Muscle layer of colon (tissue), 2 donors: Measurements from ENCODE around the gene MALAT1.
A peak's percentile ranks its signal among the peaks of the same experiment; 100 is the strongest.

Experiments
- H3K27ac ChIP-seq: one replicate; pipeline ENCODE4 v1.7.0; 2013; ENCODE audit warnings: low read depth, mild to moderate bottlenecking, low read length, moderate library complexity
- H3K27me3 ChIP-seq, 2 donors: one replicate each; pipeline ENCODE4 v1.7.0; 2013; ENCODE audit warnings: low read length in 2 of 2, mild to moderate bottlenecking in 2 of 2; ENCODE audit not compliant: insufficient read depth in 2 of 2, control insufficient read depth in 1 of 2
- H3K36me3 ChIP-seq: one replicate; pipeline ENCODE4 v1.7.0; 2013; ENCODE audit warnings: mild to moderate bottlenecking, low read length; ENCODE audit not compliant: insufficient read depth
- H3K4me1 ChIP-seq: one replicate; pipeline ENCODE4 v1.7.0; 2013; ENCODE audit warnings: mild to moderate bottlenecking, low read length; ENCODE audit not compliant: insufficient read depth
- H3K4me3 ChIP-seq, 2 donors: one replicate each; pipeline ENCODE4 v1.7.0; 2013; ENCODE audit warnings: low read length in 2 of 2, low read depth in 1 of 2, mild to moderate bottlenecking in 1 of 2, moderate library complexity in 1 of 2
- H3K9ac ChIP-seq: one replicate; pipeline ENCODE4 v1.7.0; 2013; ENCODE audit warnings: low read length
- H3K9me3 ChIP-seq: one replicate; pipeline ENCODE4 v1.7.0; 2013; ENCODE audit warnings: mild to moderate bottlenecking, low read length
- donor health status: abdominal sarcoma.
- donor health status: Adenocarcinoma of cecum.

MALAT1 gene

DNA sequence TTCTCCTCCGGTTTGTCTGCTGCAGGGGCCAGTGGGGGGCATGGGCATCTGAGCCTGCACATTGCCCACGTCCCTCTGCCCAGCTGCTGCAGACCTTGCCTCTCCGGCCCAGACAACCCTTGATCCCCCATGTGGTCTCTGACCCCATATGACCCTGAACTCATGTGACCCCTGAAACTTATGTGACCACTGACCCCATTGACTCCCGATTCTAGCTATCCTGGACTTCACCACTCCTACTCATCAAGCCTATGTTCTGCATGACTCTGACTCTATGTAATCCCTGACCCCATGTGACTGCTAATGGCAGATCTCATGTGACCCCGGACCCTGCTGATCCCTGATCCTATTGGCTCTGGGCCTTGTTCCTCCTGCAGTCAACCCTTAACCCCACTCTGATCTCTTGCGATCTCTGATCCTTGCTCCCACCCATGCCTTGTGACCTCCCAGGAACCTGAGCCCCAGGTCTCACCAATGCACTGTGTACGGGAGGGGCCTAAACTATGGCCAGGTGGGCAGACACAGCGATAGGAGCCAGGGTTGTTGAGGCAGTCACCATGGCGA lies 53.6 kb downstream of the MALAT1 start:
- no peak overlapping the region for H3K9ac ChIP-seq
- no peaks in the 10 kb centered on the region for H3K9me3 ChIP-seq
- H3K4me1 ChIP-seq: peaks cover 35% of the 10 kb centered on the region
- H3K36me3 ChIP-seq: peaks cover 38% of the 10 kb centered on the region
- H3K4me3 ChIP-seq: no peak overlapping the region
- no peak overlapping the region for H3K27ac ChIP-seq
- H3K27me3 ChIP-seq: no peaks in the 10 kb centered on the region

DNA sequence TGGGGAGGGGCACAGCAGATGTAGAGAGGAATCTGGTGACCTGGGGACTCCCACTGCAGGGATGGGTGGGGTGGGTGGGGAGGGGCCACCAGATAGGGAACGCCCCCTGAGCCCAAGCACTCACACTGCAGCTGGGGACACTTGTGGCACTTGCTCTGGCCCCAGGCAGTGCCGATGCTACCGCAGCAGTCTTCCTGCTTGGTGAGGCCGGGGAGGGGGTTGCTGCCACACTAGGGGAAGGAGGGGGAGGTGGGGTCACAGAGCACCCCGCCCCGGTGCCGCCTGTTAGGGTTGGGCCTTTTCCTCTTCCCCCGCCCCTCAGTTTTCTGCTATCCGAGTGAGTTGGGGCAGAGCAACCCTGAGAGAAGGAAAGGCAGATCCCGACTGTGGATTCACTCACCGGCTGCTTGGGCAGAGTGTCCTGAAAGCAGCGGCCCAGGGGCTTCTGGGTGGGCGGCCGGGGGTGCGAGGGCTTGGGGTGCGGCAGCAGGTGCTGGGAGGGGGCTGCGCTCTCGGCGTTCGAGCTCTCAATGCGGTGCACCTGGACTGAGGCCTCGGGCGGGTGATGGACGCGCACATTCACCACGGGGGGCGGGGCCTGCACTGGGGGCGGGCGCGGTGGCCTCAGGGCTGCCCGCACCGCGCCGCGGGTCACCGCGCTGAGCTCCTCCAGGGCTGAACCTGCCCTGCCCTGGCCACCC lies 54.6 kb downstream of the MALAT1 start:
- peaks cover 35% of the 10 kb centered on the region for H3K4me1 ChIP-seq
- H3K9ac ChIP-seq: no peak overlapping the region

DNA sequence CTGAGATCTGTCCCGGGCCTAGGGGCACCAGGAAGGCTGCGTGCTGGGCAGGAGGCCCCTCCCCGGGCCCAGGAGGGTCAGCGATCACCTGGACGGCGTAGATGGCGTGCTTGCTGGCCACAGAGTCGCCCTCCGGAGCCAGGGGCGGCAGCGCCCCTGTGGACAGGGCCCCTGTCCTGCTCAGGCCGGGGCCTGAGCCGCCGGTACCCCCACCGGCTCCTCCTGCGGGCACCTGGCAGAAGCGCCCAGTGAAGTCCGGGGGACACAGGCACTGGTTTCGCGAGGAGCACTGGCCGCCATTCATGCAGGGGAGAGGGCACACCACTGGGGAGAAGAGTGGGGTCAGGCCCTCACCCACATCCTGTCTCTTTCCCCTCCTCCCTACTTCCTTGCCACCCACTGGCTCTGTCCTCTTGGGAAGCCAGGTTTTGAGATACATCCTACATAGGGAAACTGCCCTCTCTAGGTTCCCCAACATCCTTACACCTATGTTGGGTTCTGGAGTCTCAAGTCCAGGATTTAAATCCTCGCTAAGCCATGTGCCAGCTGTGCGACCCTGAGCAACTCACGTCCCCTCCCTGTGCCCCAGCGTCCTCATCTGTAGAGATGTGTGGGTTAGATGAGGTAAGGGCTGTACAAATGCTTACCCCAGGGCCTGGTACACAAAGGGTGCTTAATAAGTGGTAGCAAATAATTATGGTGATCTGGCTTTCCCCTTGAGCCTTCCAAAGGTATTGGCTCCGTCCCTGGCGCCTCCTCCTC lies 55.4 kb downstream of the MALAT1 start:
- Histone ChIP-seq H3K4me3 (no peak overlapping the region), H3K9ac (no peak overlapping the region), H3K9me3 (no peaks in the 10 kb centered on the region), H3K27me3 (no peaks in the 10 kb centered on the region), H3K27ac (no peak overlapping the region), H3K4me1 (peaks cover 42% of the 10 kb centered on the region), H3K36me3 (peaks cover 28% of the 10 kb centered on the region)

More for the DNA sequence above, 54.6 kb downstream of the MALAT1 start:
- no peak overlapping the region for H3K27ac ChIP-seq
- no peaks in the 10 kb centered on the region for H3K9me3 ChIP-seq
- no peaks in the 10 kb centered on the region for H3K27me3 ChIP-seq
- H3K36me3 ChIP-seq: peaks cover 35% of the 10 kb centered on the region
- H3K4me3 ChIP-seq: no peak overlapping the region

DNA sequence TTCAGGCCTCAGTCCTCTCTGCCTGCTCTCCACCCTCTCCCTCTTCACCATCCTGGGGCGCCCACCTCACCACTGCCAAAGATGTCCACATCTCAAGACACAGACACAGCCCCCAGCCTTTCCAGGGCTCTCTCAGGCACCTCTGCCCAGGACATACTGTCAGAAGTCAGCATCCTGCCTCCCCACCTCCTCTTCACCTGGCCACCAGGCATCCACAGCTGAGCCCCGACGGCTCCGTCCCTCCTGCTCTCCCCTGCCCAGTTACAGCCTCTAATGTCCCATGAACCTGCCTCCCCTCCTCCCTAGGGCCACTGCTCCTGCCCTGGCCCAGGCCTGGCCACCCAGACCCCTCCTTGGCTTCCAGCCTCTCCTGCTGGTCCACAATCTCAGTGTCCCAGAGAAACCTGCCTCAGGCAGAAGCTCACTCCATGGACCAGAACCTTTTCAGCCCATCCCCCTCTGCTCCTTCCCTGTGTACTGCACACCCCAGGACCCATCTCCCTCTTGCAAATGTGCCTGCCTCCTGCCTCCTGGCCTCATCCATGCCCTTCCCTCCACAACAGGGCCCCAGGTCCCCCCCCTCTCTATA lies 56.1 kb downstream of the MALAT1 start:
- Histone ChIP-seq H3K4me1 (peaks cover 49% of the 10 kb centered on the region), H3K36me3 (peaks cover 23% of the 10 kb centered on the region), H3K4me3 (no peak overlapping the region), H3K27me3 (no peaks in the 10 kb centered on the region), H3K9me3 (no peaks in the 10 kb centered on the region), H3K27ac (peak overlapping the region; percentile 6), H3K9ac (no peak overlapping the region)

DNA sequence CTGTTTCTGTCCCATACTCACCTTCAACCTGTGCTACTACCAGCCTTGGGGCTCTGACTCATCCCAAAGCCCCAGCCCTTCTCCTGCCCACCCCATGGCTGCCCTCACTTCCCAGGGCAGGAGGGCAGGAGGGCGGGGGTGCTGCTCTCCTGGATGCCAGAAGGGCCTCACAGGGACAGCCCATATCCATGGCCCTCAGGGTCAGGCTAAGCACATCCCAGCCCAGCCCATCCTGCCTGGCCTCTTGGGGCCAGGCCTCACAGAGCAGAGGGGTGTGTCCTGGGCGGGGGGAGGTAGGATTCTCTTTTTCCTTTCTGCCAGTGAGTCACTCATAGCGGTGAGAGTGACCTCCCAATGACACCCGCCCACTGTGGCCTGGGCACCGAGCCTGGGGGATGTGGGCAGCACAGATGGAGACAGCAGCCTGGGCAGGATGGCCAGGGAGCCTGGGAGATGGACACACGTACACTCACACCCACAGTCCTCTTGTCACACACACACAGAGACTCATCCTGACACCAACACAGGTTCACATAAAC lies 56.9 kb downstream of the MALAT1 start:
- H3K36me3 ChIP-seq: peaks cover 22% of the 10 kb centered on the region
- peaks cover 57% of the 10 kb centered on the region for H3K4me1 ChIP-seq
- no peak overlapping the region for H3K27ac ChIP-seq
- no peak overlapping the region for H3K9ac ChIP-seq
- no peaks in the 10 kb centered on the region for H3K27me3 ChIP-seq
- no peaks in the 10 kb centered on the region for H3K9me3 ChIP-seq
- no peak overlapping the region for H3K4me3 ChIP-seq
